ENCODE data around the gene GLG1. TPM values are rescaled to one million over a fixed set of nuclear protein-coding genes. Genes with fewer than 3 reads are reported as not detected.
"Not testable (repeated sequence)": the region's sequence is repeated elsewhere in the genome, so short reads cannot be mapped to it uniquely, and the experiment has no call there.

The GLG1 gene
- total RNA-seq, 1 donor from 2014 or later: 158 TPM

DNA sequence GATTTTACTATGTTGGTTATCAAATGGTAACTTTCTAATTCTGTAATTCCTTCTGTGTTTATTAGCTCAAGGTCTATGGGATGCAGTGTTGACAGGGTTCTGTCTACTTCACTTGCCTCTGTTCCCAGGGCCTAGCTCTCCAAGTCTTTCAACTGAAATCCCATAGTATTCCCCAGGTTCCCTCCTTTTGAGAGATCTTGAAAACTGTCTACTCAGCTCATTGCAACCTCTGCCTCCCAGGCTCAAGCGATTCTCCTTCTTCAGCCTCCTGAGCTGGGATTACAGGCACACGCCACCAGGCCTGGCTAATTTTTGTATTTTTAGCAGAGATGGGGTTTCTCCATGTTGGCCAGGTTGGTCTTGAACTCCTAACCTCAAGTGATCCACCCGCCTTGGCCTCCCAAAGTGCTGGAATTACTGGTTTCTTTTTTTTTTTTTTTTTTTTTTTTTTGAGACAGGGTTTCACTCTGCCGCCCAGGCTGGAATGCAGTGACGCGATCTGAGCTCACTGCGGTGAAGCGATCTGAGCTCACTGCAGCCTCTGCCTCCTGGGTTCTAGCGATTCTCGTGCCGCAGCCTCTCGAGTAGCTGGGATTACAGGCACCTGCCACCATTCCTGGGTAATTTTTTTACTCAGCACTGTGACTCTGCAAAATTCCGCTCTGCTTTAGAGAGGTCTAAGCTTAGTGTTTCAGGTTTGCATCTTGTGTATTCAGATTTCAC, 163.1 kb downstream of the GLG1 start:
- DNase-seq: peak; percentile 22

DNA sequence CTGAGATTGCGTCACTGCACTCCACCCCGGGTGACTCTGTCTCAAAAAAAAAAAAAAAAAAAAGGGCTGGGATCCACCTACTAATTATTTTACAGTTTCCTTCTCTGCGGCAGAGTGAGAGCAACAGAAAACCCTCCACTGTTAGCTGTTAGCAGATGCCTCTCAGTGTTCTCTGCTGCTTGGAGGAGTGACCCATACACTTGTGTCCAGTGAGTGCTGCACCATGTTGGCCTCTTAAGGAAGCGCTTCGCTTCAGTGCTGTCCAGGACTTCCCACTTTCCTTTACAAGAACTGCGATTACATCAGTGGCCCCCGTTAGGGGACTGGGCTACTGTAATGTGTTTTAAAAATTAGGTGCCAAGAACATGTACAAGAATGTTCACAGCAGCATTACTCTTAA, 167.2 kb downstream of the GLG1 start:
- DNase-seq: no peak

DNA sequence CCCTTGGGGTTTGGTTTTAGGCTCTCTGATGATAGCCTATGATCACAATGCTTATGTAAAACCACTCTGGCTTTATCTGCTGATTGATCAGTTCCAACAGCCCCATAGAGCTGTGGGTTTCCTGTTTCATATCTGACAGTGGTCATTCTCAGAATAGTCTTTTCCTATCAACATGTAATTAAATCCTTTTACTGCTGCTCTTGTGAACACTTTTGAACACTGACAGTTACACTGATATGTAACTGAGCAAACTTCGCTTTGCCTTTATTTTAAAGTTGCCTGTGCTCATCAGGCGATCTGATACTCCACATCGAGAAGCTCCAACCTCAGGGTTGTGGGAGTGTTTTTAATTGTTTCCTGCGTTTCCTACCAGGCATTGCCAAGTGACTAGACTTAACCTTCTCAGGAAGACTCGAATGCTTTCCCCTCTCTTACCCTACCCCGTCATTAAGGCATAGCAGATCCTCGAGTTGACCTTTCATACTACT, 168.4 kb downstream of the GLG1 start:
- no peak for DNase-seq

DNA sequence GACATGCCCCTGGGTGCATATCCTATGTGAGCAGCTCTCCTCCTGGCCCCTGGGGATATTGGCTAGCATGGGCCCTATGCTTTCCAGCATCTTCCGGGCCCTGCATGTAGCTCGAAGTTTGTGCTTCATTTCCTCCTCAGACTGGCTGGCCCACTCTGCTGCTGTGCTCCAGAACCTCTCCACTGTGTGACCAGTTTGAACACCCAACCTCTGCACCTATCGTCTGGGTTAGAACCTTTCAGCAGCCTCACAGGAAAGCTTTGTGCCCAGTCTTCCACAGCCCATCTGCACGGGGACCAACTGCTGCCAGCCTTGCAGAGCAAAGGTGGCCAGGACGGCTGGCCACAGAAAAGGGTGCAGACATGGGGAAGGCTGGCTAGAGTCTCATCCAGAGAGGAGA, 175.4 kb downstream of the GLG1 start:
- DNase-seq: no peak

DNA sequence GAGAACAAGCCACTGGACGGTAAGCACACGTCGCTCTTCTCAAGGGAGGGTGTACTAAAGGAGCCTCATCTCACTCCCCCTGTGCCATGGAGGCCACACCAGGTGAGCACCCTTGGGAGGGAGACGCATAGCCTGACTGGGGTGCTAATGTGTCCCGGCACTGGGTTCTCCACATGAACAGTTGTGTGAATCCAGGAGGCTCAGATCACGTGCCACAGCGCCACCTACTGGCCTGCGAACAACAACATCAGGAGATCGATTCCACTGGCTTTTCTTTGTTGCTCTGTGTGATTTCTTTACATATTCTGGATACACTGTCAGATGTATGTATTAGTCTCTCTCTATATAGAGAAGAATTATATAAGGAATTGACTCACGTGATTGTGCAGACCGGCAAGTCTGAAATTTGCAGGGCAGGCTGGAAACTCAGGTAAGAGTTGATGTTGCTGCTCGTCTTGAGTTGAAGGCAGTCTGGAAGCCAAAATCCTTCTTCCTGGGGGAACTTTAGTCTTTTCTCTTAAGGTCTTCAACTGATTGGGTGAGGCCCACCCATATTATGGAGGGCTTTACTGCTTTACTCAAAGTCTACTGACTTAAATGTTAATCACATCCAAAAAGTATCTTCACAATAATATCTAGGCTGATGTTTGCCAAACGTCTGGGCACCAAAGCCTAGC, 176.7 kb downstream of the GLG1 start:
- DNase-seq: peak; percentile 41

DNA sequence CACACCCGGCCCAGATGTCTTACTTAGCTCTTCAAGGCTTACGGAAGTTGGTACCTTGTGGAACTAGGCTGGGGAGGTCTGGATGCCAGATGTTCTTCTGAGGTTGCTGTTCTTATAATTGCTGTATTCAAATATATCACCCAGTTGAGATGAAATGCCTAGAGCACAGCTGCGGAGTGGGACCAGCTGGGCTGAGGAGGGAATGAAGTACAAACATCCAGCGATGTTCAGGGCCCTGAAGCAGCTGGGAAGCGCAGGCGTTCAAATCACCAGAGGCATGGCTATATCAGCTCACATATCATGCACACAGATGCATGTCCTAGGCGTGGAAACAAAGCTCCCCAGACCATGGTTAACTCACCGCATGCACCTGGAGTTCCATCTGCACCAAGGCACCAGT, 178.4 kb downstream of the GLG1 start:
- not testable (repeated sequence) for DNase-seq

DNA sequence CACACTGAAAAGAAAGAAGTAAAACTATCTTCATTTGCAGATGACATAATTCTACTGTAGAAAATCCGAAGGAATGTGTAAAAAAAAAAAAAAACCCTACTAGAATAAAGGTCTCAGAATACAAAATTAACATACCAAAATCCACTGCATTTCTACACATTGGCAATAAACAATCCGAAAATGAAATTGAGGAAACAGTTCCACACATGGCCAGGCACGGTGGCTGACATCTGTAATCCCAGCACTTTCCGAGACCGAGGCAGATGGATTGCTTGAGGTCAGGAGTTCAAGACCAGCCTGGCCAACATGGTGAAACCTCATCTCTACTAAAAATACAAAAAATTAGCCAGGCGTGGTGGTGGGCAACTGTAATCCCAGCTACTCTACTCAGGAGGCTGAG, 181.2 kb downstream of the GLG1 start:
- DNase-seq: not testable (repeated sequence)

DNA sequence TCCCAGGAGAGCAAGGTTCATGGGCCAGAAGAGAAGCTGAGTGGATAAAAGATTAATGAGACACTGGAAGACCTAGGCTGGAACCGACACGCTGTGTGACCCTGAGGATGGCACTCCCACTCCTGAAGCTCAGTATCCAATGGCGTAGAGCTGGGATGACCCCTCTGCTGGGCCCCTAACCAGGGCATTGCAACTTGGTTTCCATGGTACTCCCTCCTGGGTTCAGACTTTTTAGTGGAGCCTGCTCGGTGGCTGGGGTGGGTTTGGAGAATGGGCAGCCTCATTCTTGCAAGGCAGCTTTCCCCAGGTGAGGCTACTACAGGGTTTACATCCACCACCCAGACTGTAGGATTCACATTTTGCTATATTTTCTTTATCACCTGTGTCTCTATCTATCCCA, 183.2 kb downstream of the GLG1 start:
- DNase-seq: not testable (repeated sequence)

DNA sequence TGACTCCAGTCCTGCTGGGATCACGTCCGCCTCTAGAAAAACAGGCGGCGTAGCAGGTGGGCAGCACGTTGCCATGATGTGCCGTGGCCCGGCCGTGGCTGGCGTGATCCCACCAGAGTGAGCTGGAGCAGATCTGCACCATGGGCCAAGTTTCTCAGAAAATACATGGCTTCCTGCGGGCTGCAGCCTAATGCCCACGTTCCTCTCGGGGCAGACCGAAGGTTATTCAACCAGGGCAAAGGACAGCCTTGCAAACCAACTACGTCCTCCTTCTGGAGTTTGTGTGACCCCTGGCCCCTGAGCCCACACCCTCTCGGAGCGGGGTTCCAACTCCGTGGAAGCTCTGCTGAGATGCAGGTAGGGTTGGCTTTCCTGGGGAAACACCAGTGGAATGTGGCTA, 184.8 kb downstream of the GLG1 start:
- not testable (repeated sequence) for DNase-seq

DNA sequence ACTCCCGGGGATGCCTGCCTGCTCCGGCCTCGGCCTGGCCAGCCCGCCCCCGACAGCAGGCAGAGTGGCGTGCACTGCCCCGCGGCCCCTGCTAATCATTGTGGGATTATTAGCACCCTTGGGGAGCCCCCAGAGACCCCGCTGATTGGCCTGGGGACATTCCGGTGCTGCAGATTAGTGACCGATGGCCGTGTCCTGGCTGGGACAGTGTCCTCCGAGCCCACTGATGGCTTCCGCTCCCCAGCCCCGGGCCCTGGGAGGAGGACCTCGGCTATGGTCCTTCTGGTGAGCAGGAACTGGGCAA, 185.5 kb downstream of the GLG1 start:
- not testable (repeated sequence) for DNase-seq

DNA sequence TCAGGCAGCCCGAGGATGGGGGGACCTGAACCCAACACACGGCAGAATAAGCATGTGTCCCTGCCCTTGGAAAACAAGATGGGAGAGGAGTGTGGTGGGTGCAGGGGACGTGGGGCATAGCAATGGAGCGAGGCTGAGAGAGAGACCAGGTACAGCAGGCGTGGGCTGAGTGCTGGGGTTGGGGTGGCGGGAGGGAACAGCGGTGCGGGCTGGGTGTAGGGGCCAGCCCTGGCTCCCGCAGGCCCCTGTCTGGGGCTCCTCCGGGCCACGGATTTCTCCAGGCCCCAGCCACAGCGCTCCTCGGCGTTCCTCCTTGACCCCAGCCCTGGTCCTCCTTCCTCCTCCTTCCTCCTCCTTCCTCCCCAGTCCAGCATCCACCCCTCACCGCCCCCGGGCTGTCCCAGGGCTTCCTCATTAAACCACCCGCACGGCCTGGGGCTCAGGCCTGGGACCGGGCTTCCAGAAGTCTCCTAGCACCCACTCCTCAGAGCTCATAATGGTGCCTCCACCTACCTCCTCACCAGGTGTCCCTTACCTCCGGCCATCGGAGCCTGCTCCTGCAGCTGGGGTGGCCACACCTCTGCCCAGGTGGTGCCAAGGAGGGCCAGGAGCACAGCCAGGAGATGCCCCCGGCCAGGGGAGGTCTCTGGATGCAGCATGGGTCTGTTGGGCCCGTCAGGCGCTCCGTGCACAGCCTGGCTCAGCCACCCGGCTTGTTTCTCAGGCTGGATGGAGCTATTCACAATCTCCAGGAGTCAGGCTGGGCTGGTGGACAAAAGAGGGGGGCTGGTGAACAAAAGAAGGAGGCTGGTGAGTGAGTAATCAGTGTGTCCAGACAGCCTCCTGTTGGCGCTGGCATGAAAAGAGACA, 186.1 kb downstream of the GLG1 start, which contains the start of gene CLEC18B:
Gene CLEC18B (minus strand): TSS at position 867 of the 870 bp plus-strand sequence. CDS start 208 bp downstream, at position 659.
- not testable (repeated sequence) for DNase-seq

DNA sequence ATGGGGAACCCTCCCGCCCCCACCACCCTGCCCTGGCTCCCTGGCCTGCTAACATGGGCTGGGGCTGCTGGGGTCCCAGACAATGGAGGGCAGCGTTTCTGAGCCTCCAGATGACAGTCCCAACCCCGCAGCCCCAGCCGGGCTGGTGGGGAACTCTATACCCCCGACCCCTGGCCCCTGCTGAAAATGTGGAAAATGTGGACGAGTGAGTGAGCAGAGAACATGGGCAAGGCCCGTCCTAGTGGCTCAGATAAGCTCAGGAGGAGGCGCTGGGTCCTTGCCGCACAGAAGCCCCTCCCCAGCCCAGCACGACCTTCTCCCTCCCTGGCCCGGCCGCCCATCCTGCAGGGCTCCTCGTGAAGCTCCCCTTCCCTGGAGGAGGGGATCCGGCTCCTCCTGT, 187.1 kb downstream of the GLG1 start:
- not testable (repeated sequence) for DNase-seq

DNA sequence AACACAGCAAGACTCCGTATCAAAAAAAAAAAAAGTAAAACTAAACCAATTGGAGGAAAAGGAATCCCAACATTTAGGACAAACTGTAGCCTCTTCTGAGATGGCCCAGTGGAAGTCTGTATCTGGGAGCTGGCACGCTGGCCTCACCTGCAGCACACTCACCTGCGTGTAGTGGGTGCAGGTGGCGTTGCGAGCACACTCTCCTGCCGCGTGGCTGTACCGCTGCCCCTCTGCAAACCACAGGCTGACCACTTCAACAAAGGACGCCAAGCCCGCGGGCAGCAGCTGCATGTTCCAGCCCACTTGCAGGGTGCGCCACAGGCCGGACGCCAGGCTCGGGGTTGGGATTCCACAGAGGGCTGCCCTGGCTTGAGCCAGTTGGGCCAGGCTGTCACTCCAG, 189.0 kb downstream of the GLG1 start:
- not testable (repeated sequence) for DNase-seq

DNA sequence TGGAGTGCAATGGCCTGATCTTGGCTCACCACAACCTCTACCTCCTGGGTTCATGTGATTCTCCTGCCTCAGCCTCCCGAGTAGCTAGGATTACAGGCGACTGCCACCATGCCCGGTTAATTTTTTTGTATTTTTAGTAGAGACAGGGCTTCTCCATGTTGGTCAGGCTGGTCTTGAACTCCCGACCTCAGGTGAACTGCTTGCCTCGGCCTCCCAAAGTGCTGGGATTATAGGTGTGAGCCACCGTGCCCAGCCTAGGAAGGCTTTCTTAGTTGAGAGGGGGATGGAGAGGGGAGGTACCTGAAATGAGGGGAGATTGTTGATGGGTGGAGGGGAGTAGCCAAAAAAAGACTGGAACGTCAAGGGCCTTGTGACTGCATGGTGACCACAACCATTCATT, 193.0 kb downstream of the GLG1 start:
- DNase-seq: not testable (repeated sequence)

DNA sequence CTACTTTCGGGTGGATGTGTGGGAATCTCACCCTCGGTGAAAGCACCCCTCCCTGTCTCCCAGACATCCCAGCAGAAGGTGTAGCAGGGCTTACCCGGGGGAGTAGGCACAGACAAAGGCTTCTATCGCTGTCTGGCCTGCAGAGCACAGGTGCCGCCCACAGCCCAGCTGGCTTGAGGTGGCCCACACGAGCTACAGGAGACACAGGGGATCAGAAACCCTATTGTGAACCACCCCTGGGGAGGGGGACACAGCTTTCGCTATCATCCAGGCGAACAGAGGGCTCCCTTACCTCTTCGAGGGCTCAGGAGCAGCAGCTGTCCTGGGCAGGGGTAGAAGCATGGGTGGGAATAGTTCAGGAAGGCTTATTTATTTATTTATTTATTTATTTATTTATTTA, 193.4 kb downstream of the GLG1 start:
- DNase-seq: not testable (repeated sequence)

DNA sequence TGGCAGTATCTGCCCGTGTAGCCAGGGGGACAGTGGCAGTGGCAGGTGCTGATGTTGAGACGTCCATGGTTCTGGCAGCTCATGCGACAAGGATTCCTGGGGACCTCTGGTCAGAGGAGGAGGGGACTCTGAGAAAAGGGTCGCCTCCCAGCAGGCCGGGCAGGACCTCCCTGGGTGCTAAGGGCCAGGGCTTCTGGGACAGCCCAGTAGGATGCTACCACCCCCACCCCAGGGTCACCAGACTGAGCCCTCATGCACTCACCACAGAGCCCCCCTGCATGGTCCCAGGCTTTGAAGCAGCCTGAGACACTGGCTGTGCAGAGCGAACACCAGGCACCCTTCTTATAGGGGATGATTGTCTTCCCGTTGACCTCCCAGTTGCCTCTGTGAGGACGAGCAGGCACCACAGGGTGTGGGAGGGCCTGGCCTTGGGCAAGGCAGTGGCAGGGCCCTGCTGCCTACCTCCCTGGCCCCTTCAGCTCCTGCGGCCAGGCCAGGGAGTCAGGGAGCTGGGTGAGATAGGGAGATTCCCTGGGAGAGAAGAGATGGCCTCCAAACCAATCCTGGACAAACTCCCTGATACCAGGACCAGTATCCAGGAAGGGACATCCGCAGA, 194.0 kb downstream of the GLG1 start:
- DNase-seq: not testable (repeated sequence)

DNA sequence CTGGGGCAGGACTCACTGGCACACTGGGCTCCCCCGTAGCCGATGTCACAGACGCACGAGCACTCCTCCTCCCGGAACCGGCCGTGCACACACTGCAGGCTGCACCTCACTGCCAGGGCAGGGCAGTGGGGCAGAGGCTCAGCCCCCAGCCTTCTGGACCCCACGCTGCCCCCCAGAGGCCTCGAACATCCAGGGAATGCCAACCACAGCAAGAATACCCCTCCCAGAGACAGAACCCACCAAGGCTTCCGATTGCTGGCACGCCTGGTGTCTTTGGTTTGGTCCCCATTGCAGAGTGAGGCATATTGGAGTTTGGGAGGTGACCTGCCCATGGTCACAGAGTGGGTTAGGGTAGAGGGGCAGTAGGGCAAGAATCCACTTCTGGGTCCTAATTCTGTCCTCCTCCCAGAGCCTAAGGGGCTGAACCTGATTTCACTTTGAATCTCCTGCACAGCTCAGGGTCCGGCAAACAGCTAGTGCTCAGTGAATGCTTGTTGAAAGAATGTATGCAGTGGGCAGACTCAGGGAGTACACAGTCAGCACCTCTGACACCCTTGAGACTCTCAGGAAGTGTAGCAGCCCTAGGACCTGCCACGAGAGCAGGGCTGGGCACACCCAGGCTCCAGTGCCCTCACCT, 194.7 kb downstream of the GLG1 start:
- DNase-seq: not testable (repeated sequence)

DNA sequence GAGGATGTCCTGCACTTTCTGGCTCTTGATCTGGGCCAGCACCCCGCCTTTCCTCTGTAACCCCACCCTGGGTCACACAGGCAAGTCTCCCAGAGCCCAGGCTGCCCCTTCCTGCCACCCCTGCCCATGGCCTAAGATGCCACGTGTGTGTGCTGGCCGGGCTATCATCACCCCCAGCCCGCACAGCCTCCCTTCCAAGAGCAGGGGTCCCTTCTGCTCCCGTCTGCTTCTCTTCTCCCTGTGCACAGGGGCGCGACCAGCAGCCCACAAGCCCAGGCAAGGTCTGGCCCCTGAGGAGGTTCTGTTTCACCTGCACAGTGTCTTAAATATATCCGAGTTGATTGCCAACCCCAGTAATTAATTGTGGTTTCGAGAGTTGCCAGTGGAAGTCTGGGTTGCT, 195.9 kb downstream of the GLG1 start:
- DNase-seq: not testable (repeated sequence)

DNA sequence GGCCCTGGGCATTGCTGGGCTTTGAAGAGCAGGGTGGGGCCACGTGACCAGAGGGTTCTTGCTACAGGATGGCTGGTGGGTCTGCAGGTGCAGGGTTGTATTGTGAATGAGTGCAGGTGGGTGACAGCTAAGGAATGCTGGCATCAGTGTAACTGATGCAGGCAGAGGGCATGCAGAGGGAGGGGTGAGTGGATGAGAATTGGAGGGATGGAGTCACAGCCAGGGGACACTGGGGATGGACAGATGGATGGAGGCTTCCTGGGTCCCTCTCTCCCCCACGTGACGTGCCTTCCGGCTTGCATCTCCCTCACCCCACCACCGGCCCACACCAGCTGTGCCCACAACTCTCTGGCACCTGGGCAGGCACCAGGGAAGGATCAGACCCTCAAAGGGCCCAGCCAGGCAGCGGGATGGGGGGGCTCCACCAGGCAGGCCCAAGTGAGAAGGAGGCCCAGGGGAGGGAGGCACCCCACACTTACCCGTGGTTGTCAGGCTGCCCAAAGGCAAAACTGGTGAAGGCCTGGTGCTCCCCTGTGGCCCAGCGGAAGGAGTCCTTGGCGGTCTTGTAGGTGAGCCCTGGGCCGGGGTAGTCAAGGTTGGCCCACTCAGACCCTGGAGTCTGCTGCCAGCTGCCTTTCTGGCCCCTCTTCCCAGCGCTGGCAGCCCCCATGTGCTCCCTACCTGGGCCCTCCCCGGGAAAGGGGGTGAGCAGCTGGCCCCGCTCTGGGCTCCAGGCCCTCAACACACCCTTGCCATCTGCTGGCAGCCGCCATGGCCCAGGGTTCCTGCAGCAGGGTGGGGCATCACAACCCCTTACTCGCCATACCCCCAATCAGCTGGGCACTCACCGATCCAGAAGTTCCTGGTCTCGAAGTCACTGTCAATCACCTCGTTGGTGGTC, 196.6 kb downstream of the GLG1 start:
- DNase-seq: not testable (repeated sequence)

DNA sequence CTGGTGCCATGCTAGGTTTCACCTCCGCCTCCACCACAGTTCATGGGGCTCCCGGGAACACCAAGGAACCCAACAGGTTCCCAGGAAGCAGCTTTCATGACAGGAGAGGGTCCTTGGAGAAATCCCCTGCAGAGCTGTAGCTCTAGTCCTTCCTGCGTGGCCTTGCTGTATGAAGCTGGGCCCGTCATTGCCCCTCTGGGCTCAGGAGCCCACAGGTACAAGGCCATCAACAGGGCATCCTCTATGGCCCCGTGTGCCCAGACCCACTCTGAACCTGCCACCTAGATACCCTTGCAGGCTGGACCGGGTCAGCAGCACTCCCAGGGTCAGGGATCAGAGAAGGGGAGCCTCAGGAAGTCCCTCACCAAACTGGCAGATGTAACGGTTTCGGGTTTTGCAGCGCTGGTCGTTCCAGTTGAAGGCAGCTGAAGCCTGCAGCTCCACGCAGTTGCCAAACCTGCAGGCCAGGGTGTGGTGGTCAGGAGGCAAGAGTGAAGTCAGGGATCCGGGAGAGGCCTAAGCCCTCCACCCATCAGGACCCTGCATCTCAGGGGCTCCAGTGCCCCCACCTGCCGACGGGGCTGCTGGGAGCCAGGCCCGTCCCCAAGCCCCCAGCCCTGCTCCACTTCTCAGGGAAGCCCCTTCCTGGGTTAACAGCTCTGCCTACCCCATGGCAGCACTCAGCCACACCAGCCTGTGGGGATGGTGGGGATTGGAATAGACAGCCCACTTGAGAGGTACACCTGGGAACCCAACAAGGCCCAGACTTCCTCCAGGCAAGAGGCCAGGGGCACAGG, 197.5 kb downstream of the GLG1 start:
- not testable (repeated sequence) for DNase-seq

Measured in tongue (tissue), 2 donors.